Suprapubic skin (tissue), 4 donors: ENCODE data around the gene ANAPC5. TPM values are rescaled to one million over a fixed set of nuclear protein-coding genes. Genes with fewer than 3 reads are reported as not detected.

Experiments
- DNase-seq, 2 donors: peaks; one replicate each; pipeline ENCODE4 v3.0.0-alpha.2; 2019; ENCODE audit warnings: low spot score in 2 of 2
- H3K27ac ChIP-seq: fragments of 200-600 bp; sonication (generic); one replicate; pipeline ENCODE4 v1.5.1; 2019
- H3K27me3 ChIP-seq: fragments of 200-600 bp; sonication (generic); one replicate; pipeline ENCODE4 v1.5.1; 2019
- H3K36me3 ChIP-seq: fragments of 200-600 bp; sonication (generic); one replicate; pipeline ENCODE4 v1.5.1; 2019
- H3K4me1 ChIP-seq: fragments of 200-600 bp; sonication (generic); one replicate; pipeline ENCODE4 v1.5.1; 2019
- H3K4me3 ChIP-seq: fragments of 200-600 bp; sonication (generic); one replicate; pipeline ENCODE4 v1.5.1; 2019; ENCODE audit warnings: mild to moderate bottlenecking
- H3K9me3 ChIP-seq: fragments of 200-600 bp; sonication (generic); one replicate; pipeline ENCODE4 v1.5.1; 2019
- EP300 ChIP-seq: sonication (generic); formaldehyde crosslinking; IDR thresholded peaks from one replicate; pipeline ENCODE4 v1.6.1; 2017; ENCODE audit warnings: antibody characterized with exemption
- POLR2A ChIP-seq, 2 donors: fragments of 450-650 bp; IDR thresholded peaks; one replicate each; pipeline ENCODE4 v1.6.1; 2017; ENCODE audit warnings: antibody characterized with exemption in 2 of 2, mild to moderate bottlenecking in 2 of 2, moderate library complexity in 2 of 2
- POLR2AphosphoS5 ChIP-seq, 3 donors: sonication (generic); formaldehyde crosslinking; IDR thresholded peaks; one replicate each; pipeline ENCODE4 v1.6.1; 2017; ENCODE audit warnings: antibody characterized with exemption in 3 of 3
- WGBS: methylation state at CpG from one replicate; pipeline ENCODE4 v1.1.5; 2018; 5-methylcytosine and 5-hydroxymethylcytosine counted together
- total RNA-seq, 4 donors: library from RNA; depleted of rRNA; stranded (reverse); fragments of >200 nt; gene quantifications; one replicate each; pipeline ENCODE4 v1.1.0, GENCODE V29; 2016
- TF ChIP-seq, protein P1 (sequence below), 2 donors: fragments of 200-600 bp in 1 of 2; fragments of 450-650 bp in 1 of 2; sonication (generic) in 1 of 2; IDR thresholded peaks; one replicate each; pipeline ENCODE4 v1.5.1; 2016 to 2019; ENCODE audit warnings: antibody characterized with exemption in 2 of 2, mild to moderate bottlenecking in 1 of 2, moderate library complexity in 1 of 2

The ANAPC5 gene
- total RNA-seq, 4 donors from 2014 or later = 94.3 to 227 (median 120) TPM

DNA sequence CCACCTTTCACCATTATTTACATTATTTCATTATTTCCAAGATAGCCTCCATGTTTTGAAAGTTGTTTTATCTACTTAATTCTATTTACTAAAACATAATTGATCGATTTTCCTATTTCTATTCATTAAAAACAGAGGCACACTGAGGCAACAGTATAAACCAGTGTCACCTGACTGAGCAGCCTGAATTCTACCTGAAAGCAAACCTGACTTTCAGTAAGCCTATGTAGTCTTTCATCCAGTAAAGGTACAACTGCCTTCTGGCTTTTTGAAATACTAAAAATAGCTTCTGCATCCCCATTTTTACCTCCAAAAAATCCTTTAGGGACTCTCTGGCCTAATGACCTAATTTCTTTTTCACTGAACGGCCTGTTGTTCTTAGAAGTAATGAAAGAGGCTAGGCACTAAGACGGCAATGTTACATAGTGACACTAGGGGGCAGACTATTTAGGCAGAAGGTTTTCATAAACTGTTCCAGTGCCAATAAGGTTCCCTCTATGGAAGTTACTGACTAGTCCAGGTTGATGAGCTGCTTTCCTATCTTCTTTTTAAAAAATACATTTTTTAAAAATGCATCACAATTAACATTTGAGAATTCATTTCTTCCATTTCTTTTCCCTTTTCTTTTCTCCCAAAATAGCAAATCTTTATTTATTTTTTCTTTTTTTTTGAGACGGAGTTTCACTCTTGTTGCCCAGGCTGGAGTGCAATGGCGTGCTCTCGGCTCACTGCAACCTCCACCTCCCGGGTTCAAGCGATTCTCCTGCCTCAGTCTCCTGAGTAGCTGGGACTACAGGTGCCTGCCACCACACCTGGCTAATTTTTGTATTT lies 17.5 kb downstream of the ANAPC5 start:
- 65% methylated on average over 8 of the region's 8 CpGs for WGBS
- peaks cover 87% of the 10 kb centered on the region for H3K36me3 ChIP-seq
- DNase-seq = no peak

DNA sequence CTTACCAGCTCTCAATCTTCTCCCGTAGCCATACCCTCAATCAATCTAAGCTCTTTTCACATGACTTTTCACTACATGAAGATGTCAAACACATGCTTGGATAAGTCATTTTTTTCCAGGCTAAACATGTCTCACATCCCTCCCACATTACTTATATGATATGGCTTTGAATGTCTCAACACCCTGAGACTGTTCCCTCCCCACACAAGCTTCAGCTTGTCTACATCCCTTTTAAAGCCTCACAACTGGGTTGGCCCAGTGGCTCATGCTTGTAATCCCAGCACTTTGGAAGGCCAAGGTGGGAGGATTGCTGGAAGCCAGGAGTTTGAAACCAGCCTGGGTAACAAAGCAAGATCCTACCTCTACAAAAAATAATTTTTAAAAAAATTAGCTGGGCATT lies 18.5 kb downstream of the ANAPC5 start:
- H3K4me1 ChIP-seq = peaks cover 6% of the 10 kb centered on the region
- no peak overlapping the region for H3K27ac ChIP-seq
- TF ChIP-seq POLR2A (IDR thresholded peaks at IDR 0.05) = no peak
- no peak for DNase-seq
- no peaks in the 10 kb centered on the region for H3K27me3 ChIP-seq
- H3K9me3 ChIP-seq = no peaks in the 10 kb centered on the region
- WGBS = 87% methylated on average over 1 of the region's 1 CpG
- no peak overlapping the region for H3K4me3 ChIP-seq
- H3K36me3 ChIP-seq = peaks cover 89% of the 10 kb centered on the region

More for the DNA sequence above, 17.5 kb downstream of the ANAPC5 start:
- Histone ChIP-seq H3K4me3 (no peak overlapping the region), H3K27ac (no peak overlapping the region), H3K4me1 (peaks cover 6% of the 10 kb centered on the region), H3K27me3 (no peaks in the 10 kb centered on the region), H3K9me3 (no peaks in the 10 kb centered on the region)
- no peak for TF ChIP-seq POLR2A (IDR thresholded peaks at IDR 0.05)
- TF ChIP-seq, protein P1, sequence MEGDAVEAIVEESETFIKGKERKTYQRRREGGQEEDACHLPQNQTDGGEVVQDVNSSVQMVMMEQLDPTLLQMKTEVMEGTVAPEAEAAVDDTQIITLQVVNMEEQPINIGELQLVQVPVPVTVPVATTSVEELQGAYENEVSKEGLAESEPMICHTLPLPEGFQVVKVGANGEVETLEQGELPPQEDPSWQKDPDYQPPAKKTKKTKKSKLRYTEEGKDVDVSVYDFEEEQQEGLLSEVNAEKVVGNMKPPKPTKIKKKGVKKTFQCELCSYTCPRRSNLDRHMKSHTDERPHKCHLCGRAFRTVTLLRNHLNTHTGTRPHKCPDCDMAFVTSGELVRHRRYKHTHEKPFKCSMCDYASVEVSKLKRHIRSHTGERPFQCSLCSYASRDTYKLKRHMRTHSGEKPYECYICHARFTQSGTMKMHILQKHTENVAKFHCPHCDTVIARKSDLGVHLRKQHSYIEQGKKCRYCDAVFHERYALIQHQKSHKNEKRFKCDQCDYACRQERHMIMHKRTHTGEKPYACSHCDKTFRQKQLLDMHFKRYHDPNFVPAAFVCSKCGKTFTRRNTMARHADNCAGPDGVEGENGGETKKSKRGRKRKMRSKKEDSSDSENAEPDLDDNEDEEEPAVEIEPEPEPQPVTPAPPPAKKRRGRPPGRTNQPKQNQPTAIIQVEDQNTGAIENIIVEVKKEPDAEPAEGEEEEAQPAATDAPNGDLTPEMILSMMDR (IDR thresholded peaks at IDR 0.05) = peak; percentile 75 to 85

DNA sequence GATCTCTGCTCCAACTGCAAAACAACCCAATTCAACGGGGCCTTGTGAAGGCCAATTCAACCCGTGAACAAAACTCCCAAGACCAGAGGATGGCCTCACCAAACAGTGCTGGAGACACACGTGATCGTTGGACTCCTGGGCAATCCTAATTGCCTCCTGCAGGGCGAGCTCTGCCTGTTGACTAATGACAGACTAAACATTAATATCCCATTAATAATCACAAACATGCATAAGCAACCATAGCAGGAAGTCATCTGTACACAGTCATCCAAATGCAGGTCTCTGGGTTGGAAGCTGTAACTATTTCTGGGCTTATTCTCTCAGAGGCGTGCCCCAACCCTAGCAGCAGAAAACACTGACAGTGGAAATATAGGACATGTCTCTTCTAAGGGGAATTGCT lies 21.0 kb downstream of the ANAPC5 start:
- peaks cover 6% of the 10 kb centered on the region for H3K4me1 ChIP-seq
- no peaks in the 10 kb centered on the region for H3K9me3 ChIP-seq
- no peaks in the 10 kb centered on the region for H3K27me3 ChIP-seq
- WGBS = 87% methylated on average over 6 of the region's 6 CpGs
- TF ChIP-seq EP300 (no peak), POLR2A (IDR thresholded peaks at IDR 0.05) (no peak), POLR2AphosphoS5 (IDR thresholded peaks at IDR 0.05) (no peak)
- TF ChIP-seq, protein P1 (IDR thresholded peaks at IDR 0.05) = no peak
- H3K27ac ChIP-seq = no peak overlapping the region
- H3K4me3 ChIP-seq = no peak overlapping the region
- DNase-seq = no peak
- peaks cover 93% of the 10 kb centered on the region for H3K36me3 ChIP-seq

DNA sequence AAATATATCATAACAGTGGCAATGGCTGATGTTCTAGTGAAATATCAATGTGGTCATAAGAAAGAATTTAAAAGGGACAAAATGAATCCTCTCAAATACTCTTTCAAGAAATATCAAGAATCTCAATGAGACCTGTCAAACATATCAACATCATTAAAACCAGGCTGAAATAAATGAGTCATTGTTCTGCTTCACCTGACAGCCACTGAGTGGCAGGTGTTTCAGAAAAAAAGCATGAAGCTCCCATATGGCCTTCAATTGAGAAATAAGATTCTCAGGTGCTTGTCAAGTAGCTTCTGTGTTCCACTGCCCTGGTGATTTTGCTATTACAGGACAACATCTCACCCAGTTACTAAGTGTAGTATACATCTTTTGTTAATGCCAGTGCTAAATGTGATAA lies 21.5 kb downstream of the ANAPC5 start:
- H3K36me3 ChIP-seq = peaks cover 92% of the 10 kb centered on the region
- TF ChIP-seq EP300 (no peak), POLR2A (IDR thresholded peaks at IDR 0.05) (no peak), POLR2AphosphoS5 (IDR thresholded peaks at IDR 0.05) (no peak)
- TF ChIP-seq, protein P1 (IDR thresholded peaks at IDR 0.05) = no peak
- H3K27ac ChIP-seq = no peak overlapping the region
- no peaks in the 10 kb centered on the region for H3K9me3 ChIP-seq
- H3K4me1 ChIP-seq = peaks cover 6% of the 10 kb centered on the region
- H3K27me3 ChIP-seq = no peaks in the 10 kb centered on the region
- DNase-seq = no peak
- H3K4me3 ChIP-seq = no peak overlapping the region

DNA sequence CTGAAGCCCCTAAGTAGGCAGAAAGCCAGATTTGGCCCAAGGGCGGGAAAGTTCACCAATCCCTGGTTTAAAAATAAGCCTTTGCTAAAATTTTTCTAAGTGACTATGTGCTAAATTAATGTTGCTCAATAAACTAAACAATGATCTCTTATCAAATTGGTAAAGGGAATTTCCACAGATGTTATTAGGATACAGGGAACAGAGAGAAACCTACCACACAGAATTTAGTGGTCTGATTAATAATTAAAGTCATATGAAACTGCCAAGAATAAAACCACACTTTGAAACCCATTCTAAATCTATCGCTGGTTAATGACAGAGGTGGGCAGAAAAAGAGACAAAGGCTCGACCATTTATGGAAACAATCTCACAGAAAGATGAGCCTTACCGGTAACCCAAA lies 22.0 kb downstream of the ANAPC5 start:
- Histone ChIP-seq H3K4me3 (no peak overlapping the region), H3K27ac (no peak overlapping the region), H3K36me3 (peaks cover 91% of the 10 kb centered on the region), H3K9me3 (no peaks in the 10 kb centered on the region), H3K27me3 (no peaks in the 10 kb centered on the region), H3K4me1 (peaks cover 6% of the 10 kb centered on the region)
- no peak for TF ChIP-seq POLR2AphosphoS5 (IDR thresholded peaks at IDR 0.05)
- no peak for TF ChIP-seq POLR2A (IDR thresholded peaks at IDR 0.05)
- TF ChIP-seq, protein P1 (IDR thresholded peaks at IDR 0.05) = no peak
- TF ChIP-seq EP300 = no peak
- 89% methylated on average over 4 of the region's 4 CpGs for WGBS
- DNase-seq = no peak
